K562 (cell line): ENCODE measurements around the gene NHLH1. TPM values are rescaled to one million over a fixed set of nuclear protein-coding genes. Genes with fewer than 3 reads are reported as not detected.

ENCODE experiments used
- ATAC-seq: fragments of 200-7000 bp; cut with Tn5 transposase; 3 replicates; pipeline ENCODE4 v1.9.1; 2020; ENCODE audit warnings: moderate library complexity
- Bru-seq: library from RNA; stranded (reverse); fragments of 400-500 nt; gene quantifications from one replicate; lab custom pipeline; 2021; lab: Mats Ljungman, UMichigan
- BruChase-seq, 2 experiments: library from RNA; stranded (reverse); fragments of 400-500 nt; gene quantifications; one replicate each; lab custom pipeline; 2021; lab: Mats Ljungman, UMichigan
- BruUV-seq: library from RNA; stranded (reverse); fragments of 400-500 nt; replicated peaks from 2 replicates; lab custom pipeline; 2021; lab: Mats Ljungman, UMichigan
- CTCF ChIA-PET: fragments of 300-600 bp; formaldehyde crosslinking; extraction: SDS; loops from one replicate; lab custom pipeline; 2021; ENCODE audit warnings: low intra/inter-chr PET ratio; lab: Yijun Ruan, JAX
- POLR2A ChIA-PET: fragments of 300-600, 350-650 bp; sonication (Branson Sonifier 250); formaldehyde crosslinking; extraction: SDS; loops from one replicate; lab custom pipeline; 2021; ENCODE audit warnings: antibody characterized with exemption, inconsistent platforms; lab: Yijun Ruan, JAX
- DNase-seq, 4 experiments: peaks; one replicate each; pipeline versions ENCODE4 v3.0.0 to v3.0.0-alpha.2; 2011 to 2018; ENCODE audit warnings: low spot score in 3 of 4, mixed read lengths in 3 of 4; ENCODE audit errors: extremely low read depth in 1 of 4
- FAIRE-seq: peaks from 2 replicates; lab custom pipeline; 2011; peaks lifted over from hg19 to GRCh38; lab: Jason Lieb, UNC
- H2AFZ ChIP-seq: 2 replicates; pipeline ENCODE4 v1.6.0; 2011; ENCODE audit warnings: low read depth, low read length, control low read depth, inconsistent platforms
- H3K27ac ChIP-seq: fragments of 200-600 bp; 3 replicates; pipeline ENCODE4 v1.8.0; 2011; ENCODE audit warnings: low read depth, mild to moderate bottlenecking, control low read depth, inconsistent platforms, low read length, moderate library complexity, mixed read lengths; ENCODE audit errors: extremely low read depth
- H3K27me3 ChIP-seq, 2 experiments: fragments of 300-600 bp in 1 of 2; 2 replicates in 1 of 2; 3 replicates in 1 of 2; pipeline versions ENCODE4 v1.6.0 to v1.8.0; 2011; ENCODE audit warnings: inconsistent platforms in 2 of 2, low read length in 2 of 2, mild to moderate bottlenecking in 1 of 2, mixed read lengths in 1 of 2, moderate library complexity in 1 of 2; ENCODE audit not compliant: control insufficient read depth in 2 of 2, insufficient read depth in 2 of 2
- H3K36me3 ChIP-seq: fragments of 300-600 bp; 3 replicates; pipeline ENCODE4 v1.8.0; 2011; ENCODE audit warnings: mild to moderate bottlenecking, low read length, inconsistent platforms; ENCODE audit not compliant: control insufficient read depth, insufficient read depth
- H3K4me1 ChIP-seq, 2 experiments: fragments of 200-600 bp in 1 of 2; replicated peaks in 1 of 2; 2 replicates in 1 of 2; 3 replicates in 1 of 2; pipeline versions ENCODE4 v1.5.1 to v1.8.0; 2011; ENCODE audit warnings: inconsistent platforms in 2 of 2, low read length in 2 of 2, mild to moderate bottlenecking in 1 of 2, mixed read lengths in 1 of 2, moderate library complexity in 1 of 2; ENCODE audit not compliant: control insufficient read depth in 2 of 2, insufficient read depth in 2 of 2
- H3K4me2 ChIP-seq: 2 replicates; pipeline ENCODE4 v1.6.1; 2011; ENCODE audit warnings: low read length, control low read depth, inconsistent platforms, mixed read lengths; ENCODE audit not compliant: insufficient read depth
- H3K4me3 ChIP-seq: fragments of 200-600 bp; sonication (generic), shearing (Covaris generic); 2 replicates; pipeline ENCODE4 v1.5.1; 2016; ENCODE audit warnings: control low read depth, inconsistent platforms
- H3K79me2 ChIP-seq: fragments of 200-600 bp; 3 replicates; pipeline ENCODE4 v1.8.0; 2011; ENCODE audit warnings: low read length, inconsistent platforms; ENCODE audit not compliant: control insufficient read depth, insufficient read depth
- H3K9ac ChIP-seq, 2 experiments: 2 replicates each; pipeline versions ENCODE4 v1.6.0 to v1.6.1; 2011; ENCODE audit warnings: low read depth in 2 of 2, low read length in 2 of 2, control low read depth in 1 of 2, inconsistent platforms in 1 of 2, mild to moderate bottlenecking in 1 of 2, mixed read lengths in 1 of 2; ENCODE audit not compliant: insufficient read depth in 1 of 2
- H3K9me1 ChIP-seq: one replicate; pipeline ENCODE4 v1.6.0; 2011; ENCODE audit warnings: inconsistent platforms, mild to moderate bottlenecking, low read length, moderate library complexity; ENCODE audit not compliant: control insufficient read depth, insufficient read depth
- H3K9me3 ChIP-seq: replicated peaks from 2 replicates; pipeline ENCODE4 v1.5.1; 2011; ENCODE audit warnings: low read depth, low read length, inconsistent platforms; ENCODE audit not compliant: control insufficient read depth, insufficient read depth
- H4K20me1 ChIP-seq: replicated peaks from 2 replicates; pipeline ENCODE4 v1.6.1; 2011; ENCODE audit warnings: low read length, inconsistent platforms, mixed read lengths; ENCODE audit not compliant: control insufficient read depth, insufficient read depth
- CHCHD3 ChIP-seq: fragments of 250-450 bp; sonication (Bioruptor Pico); IDR thresholded peaks from 2 replicates; pipeline ENCODE4 v2.1.2; 2022; ENCODE audit warnings: mild to moderate bottlenecking
- HMG20B ChIP-seq: fragments of 250-450 bp; sonication (Bioruptor Pico); IDR thresholded peaks from 2 replicates; pipeline ENCODE4 v1.5.0; 2021; ENCODE audit warnings: mild to moderate bottlenecking
- HNRNPL ChIP-seq: fragments of 200-400 bp; formaldehyde crosslinking; IDR thresholded peaks from 2 replicates; pipeline ENCODE4 v1.6.1; 2017; ENCODE audit warnings: low read depth, mild to moderate bottlenecking, low read length
- MYC ChIP-seq, 2 experiments: fragments of 250-450 bp in 1 of 2; sonication (Bioruptor Pico) in 1 of 2; IDR thresholded peaks; 2 replicates each; pipeline versions ENCODE4 v1.5.1 to v1.6.1; 2012 to 2021; ENCODE audit warnings: low read depth in 2 of 2, borderline replicate concordance in 1 of 2, improper control_type of control experiment in 1 of 2, low read length in 1 of 2, mild to moderate bottlenecking in 1 of 2, moderate library complexity in 1 of 2
- NFYB ChIP-seq: IDR thresholded peaks from 2 replicates; pipeline ENCODE4 v1.6.1; 2011; ENCODE audit warnings: mild to moderate bottlenecking, moderate library complexity; ENCODE audit not compliant: insufficient read length; ENCODE audit errors: extremely low read depth
- POLR2G ChIP-seq: fragments of 200-400 bp; formaldehyde crosslinking; IDR thresholded peaks from 2 replicates; pipeline ENCODE4 v1.6.1; 2017; ENCODE audit warnings: low read depth, mild to moderate bottlenecking, antibody characterized with exemption, low read length, moderate library complexity
- RAD51 ChIP-seq: fragments of 450-650 bp; IDR thresholded peaks from 2 replicates; pipeline ENCODE4 v1.7.1; 2016; ENCODE audit warnings: low read depth, mild to moderate bottlenecking, borderline replicate concordance
- SIX5 ChIP-seq, 2 experiments: IDR thresholded peaks; 2 replicates each; pipeline ENCODE4 v1.6.1; 2011; ENCODE audit warnings: low read length in 2 of 2, borderline replicate concordance in 1 of 2, low read depth in 1 of 2, mild to moderate bottlenecking in 1 of 2, moderate library complexity in 1 of 2; ENCODE audit not compliant: insufficient read depth in 1 of 2
- TARDBP ChIP-seq: fragments of 450-650 bp; IDR thresholded peaks from 2 replicates; pipeline ENCODE4 v1.6.1; 2016
- ZEB2 ChIP-seq: fragments of 450-650 bp; IDR thresholded peaks from 2 replicates; pipeline ENCODE4 v1.6.1; 2016
- WGBS: fragments of 100-300 bp; shearing (Covaris generic); methylation state at CpG from one replicate; pipeline ENCODE4 v1.1.6; 2016; ENCODE audit warnings: low coverage, mixed read lengths; ENCODE audit not compliant: insufficient coverage; ENCODE audit errors: missing lambda C conversion rate; 5-methylcytosine and 5-hydroxymethylcytosine counted together
- in situ Hi-C: fragments of 300-500 bp; cut with MboI; formaldehyde crosslinking; loops from 4 replicates; pipeline ENCODE4 v1.15.0; 2018; ENCODE audit warnings: inconsistent platforms, mixed read lengths
- intact Hi-C: fragments of 100-400 bp; cut with micrococcal nuclease; formaldehyde crosslinking; loops from 2 replicates; pipeline ENCODE4 v1.14.2; 2022
- long read RNA-seq, 3 experiments: library from polyadenylated mRNA in 2 of 3; library from RNA in 1 of 3; unstranded in 2 of 3; stranded (forward) in 1 of 3; transcript quantifications; one replicate each; pipeline ENCODE4 v2.0.0, GENCODE V29; 2019 to 2022
- polyA minus RNA-seq, 3 experiments: library from RNA; depleted of rRNA, polyadenylated mRNA; stranded (reverse); fragments of >200 nt; gene quantifications; 2 replicates each; pipeline ENCODE4 v1.2.3, GENCODE V29; 2011
- polyA plus RNA-seq, 8 experiments: library from polyadenylated mRNA; depleted of rRNA in 4 of 8; stranded (reverse) in 5 of 8; unstranded in 3 of 8; fragments of >200 nt; fragmentation: Nextera tagmentation in 2 of 8; fragmentation: Illumina TruSeq in 1 of 8; extraction: Ambion mirVana in 2 of 8; extraction: Trizol in 1 of 8; gene quantifications; 2 replicates each; pipeline versions ENCODE4 v1.2.1 to v1.2.3, GENCODE V29; 2011 to 2014; ENCODE audit warnings: inconsistent platforms in 1 of 8, missing spikeins in 1 of 8
- total RNA-seq, 7 experiments: library from RNA; depleted of rRNA in 6 of 7; stranded (reverse); fragments of >200 nt in 6 of 7; fragmentation: Illumina TruSeq in 2 of 7; extraction: Trizol in 2 of 7; gene quantifications; 2 replicates each; pipeline versions ENCODE4 v1.2.1 to v1.2.3, GENCODE V29; 2011 to 2021; ENCODE audit warnings: low replicate concordance in 1 of 7
- TF ChIP-seq, protein P1 (sequence below): fragments of 450-650 bp; conservative IDR thresholded peaks from 2 replicates; pipeline ENCODE4 v1.6.1; 2016; ENCODE audit warnings: missing genetic modification characterization, low read depth, mild to moderate bottlenecking, control low read depth, missing compliant biosample characterization
- TF ChIP-seq, protein P2 (sequence below): fragments of 200-800 bp; sonication (Bioruptor generic); IDR thresholded peaks from 2 replicates; pipeline ENCODE4 v1.6.1; 2017; ENCODE audit warnings: missing genetic modification characterization, missing compliant biosample characterization

The NHLH1 gene
- total RNA-seq (2011; cell fraction: chromatin; rRNA removed; ENCODE audit: low replicate concordance), result 1.5 and 2.6 TPM in 2 replicates
- 1.3 and 2.0 TPM in 2 replicates for total RNA-seq (2011; cell fraction: nucleolus; rRNA removed)
- total RNA-seq (2011; cell fraction: nucleoplasm; rRNA removed), result 2.5 and 2.9 TPM in 2 replicates
- 0.09 and 0.16 TPM in 2 replicates for total RNA-seq (2014; rRNA removed)
- 0.33 and 0.35 TPM in 2 replicates for total RNA-seq (2014; rRNA removed; fragmentation: Illumina TruSeq; extraction: Trizol)
- not detected in 2 replicates for total RNA-seq (2015; rRNA removed; fragmentation: Illumina TruSeq; extraction: Trizol)
- total RNA-seq (2021), result 0.78 and 0.84 TPM in 2 replicates
- 0.29 and 0.57 TPM in 2 replicates for polyA plus RNA-seq (2011; rRNA removed)
- 0.40 and 0.71 TPM in 2 replicates for polyA plus RNA-seq (2011; cell fraction: cytosol; rRNA removed)
- polyA plus RNA-seq (2011; cell fraction: nucleus; rRNA removed), result 1.2 and 1.4 TPM in 2 replicates
- 0.31 and 1.6 TPM in 2 replicates for polyA plus RNA-seq (2012)
- 0.88 and 1.0 TPM in 2 replicates for polyA plus RNA-seq (2014; fragmentation: Illumina TruSeq; extraction: Trizol)
- under 1 TPM; 0.20 to 0.37 TPM for polyA plus RNA-seq (2014; fragmentation: Nextera tagmentation; extraction: Ambion mirVana)
- polyA plus RNA-seq (2014; rRNA removed), result 1.3 and 1.4 TPM in 2 replicates
- 0.21 and 0.25 TPM in 2 replicates for polyA minus RNA-seq (2011; rRNA and poly(A)+ RNA removed)
- polyA minus RNA-seq (2011; cell fraction: cytosol; rRNA and poly(A)+ RNA removed), result 0.46 TPM in 1 of 2 replicates, not detected in the other
- 0.40 and 0.78 TPM in 2 replicates for polyA minus RNA-seq (2011; cell fraction: nucleus; rRNA and poly(A)+ RNA removed)
- Bru-seq, nascent RNA, result percentile 47 among the genes with signal in this experiment
- BruChase-seq, experiment 1, labeled RNA remaining after a 2-hour chase, result percentile 51 among the genes with signal in this experiment
- BruChase-seq, experiment 2, labeled RNA remaining after a 6-hour chase, result percentile 59 among the genes with signal in this experiment
- long read RNA-seq, experiment 1, result 0 reads
- long read RNA-seq, experiment 2, partial matches to known transcripts, result 2 of 2 reads
- long read RNA-seq, experiment 2, other reads (novel, unspliced or antisense), result 0 of 2 reads
- long read RNA-seq, experiment 3, partial matches to known transcripts, result 0 of 1 reads
- long read RNA-seq, experiment 3, other reads (novel, unspliced or antisense), result 0 of 1 reads

DNA sequence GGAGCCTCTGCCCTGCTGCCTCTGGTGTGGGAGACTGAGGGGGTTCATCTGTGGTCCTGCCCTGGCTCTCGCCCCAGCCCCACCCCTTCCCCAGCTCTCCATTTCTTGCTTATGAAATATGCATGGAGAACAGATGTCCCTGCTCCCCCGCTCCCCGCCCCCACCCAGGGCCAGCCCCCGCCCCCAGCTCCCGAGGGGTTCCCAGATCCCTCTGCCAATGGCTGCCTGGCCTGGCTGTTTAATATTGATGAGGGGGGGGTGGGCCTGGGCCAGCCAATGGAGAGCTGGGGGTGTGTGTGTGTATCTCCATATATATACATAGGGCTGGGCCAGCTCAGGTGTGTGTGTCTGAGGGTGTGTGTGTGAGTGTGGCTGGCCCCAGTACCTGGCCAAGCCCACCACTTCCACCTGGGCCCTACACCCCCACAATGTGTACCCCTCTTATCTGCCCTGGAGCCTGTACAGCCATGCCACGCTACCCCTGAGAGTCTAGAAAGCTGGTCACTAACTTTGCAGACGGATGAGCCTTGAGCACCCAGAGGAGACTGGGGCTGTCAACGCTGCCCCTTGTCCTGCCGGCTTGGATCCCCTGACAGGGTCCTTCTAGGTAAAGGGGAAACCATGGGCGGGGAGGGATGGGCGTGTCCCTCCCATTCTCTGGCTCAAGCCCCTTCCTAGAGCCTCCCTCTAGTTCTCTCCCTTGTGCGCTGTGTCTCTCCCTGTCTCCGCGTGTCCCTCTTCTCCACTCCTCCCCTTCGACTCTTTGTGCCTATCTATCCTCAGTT, at the start of gene NHLH1:
TSS of gene NHLH1 (plus strand) at position 341 of the 785 bp plus-strand sequence. CDS start 3,661 bp downstream, outside the sequence.
- no TSS peak for BruUV-seq
- Histone ChIP-seq H2AFZ (peak within 1 kb of the TSS; percentile 37), H4K20me1 (no peaks in the 10 kb centered on the region; the same call in 1 of the 2 replicates), H3K79me2 (no peaks in the 10 kb centered on the region), H3K9me3 (no peaks in the 10 kb centered on the region), H3K27me3 (no peaks in the 10 kb centered on the region), H3K9ac (peak within 1 kb of the TSS; percentile 16 to 80; a peak in 3 of 4 replicates), H3K4me3 (peak within 1 kb of the TSS; percentile 21; the same call in 1 of the 2 replicates), H3K36me3 (no peaks in the 10 kb centered on the region), H3K9me1 (no peaks in the 10 kb centered on the region), H3K27ac (peak within 1 kb of the TSS; percentile 44; the same call in 2 of the 3 replicates), H3K4me2 (peak within 1 kb of the TSS; percentile 69), H3K4me1 (peaks cover 34 to 46% of the 10 kb centered on the region in 2 experiments)
- WGBS, result 24% methylated on average over 14 of the region's 15 CpGs
- in situ Hi-C loops (no loop called here), intact Hi-C loops (no loop called here)
- no peak for FAIRE-seq
- ChIA-PET CTCF (no interaction called here), POLR2A (interaction anchor here (0.6 to 5.8 kb wide), 8 partner anchors 8 to 82 kb away, joined by 3 to 27 read pairs (median 6); partner anchors contain the start of gene PEX19)
- peak; percentile 69 to 88 (median 87) for DNase-seq
- ATAC-seq, result peak; percentile 80
- TF ChIP-seq HNRNPL, result no peak
- no peak for TF ChIP-seq SIX5 (IDR thresholded peaks at IDR 0.05; ENCODE audit: borderline replicate concordance in 1 of 2, insufficient read depth in 1 of 2, low read depth in 1 of 2, low read length in 2 of 2)
- TF ChIP-seq NFYB, result peak; percentile 34
- TF ChIP-seq, protein P1, sequence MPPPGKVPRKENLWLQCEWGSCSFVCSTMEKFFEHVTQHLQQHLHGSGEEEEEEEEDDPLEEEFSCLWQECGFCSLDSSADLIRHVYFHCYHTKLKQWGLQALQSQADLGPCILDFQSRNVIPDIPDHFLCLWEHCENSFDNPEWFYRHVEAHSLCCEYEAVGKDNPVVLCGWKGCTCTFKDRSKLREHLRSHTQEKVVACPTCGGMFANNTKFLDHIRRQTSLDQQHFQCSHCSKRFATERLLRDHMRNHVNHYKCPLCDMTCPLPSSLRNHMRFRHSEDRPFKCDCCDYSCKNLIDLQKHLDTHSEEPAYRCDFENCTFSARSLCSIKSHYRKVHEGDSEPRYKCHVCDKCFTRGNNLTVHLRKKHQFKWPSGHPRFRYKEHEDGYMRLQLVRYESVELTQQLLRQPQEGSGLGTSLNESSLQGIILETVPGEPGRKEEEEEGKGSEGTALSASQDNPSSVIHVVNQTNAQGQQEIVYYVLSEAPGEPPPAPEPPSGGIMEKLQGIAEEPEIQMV (tag), result no peak
- TF ChIP-seq RAD51, result no peak
- TF ChIP-seq, protein P2, sequence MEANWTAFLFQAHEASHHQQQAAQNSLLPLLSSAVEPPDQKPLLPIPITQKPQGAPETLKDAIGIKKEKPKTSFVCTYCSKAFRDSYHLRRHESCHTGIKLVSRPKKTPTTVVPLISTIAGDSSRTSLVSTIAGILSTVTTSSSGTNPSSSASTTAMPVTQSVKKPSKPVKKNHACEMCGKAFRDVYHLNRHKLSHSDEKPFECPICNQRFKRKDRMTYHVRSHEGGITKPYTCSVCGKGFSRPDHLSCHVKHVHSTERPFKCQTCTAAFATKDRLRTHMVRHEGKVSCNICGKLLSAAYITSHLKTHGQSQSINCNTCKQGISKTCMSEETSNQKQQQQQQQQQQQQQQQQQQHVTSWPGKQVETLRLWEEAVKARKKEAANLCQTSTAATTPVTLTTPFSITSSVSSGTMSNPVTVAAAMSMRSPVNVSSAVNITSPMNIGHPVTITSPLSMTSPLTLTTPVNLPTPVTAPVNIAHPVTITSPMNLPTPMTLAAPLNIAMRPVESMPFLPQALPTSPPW (CRISPR knock-in tag), result peak; percentile 76
- peak; percentile 67; the same call in 1 of the 2 replicates for TF ChIP-seq ZEB2
- TF ChIP-seq POLR2G, result peak; percentile 74
- no peak for TF ChIP-seq MYC (IDR thresholded peaks at IDR 0.05; ENCODE audit: low read depth, low read length)
- TF ChIP-seq MYC (CRISPR knock-in tag; IDR thresholded peaks at IDR 0.05; ENCODE audit: borderline replicate concordance, low read depth), result no peak
- TF ChIP-seq TARDBP, result 0 out of 2 replicates have a peak, but pooled peaks have one; percentile 19
- TF ChIP-seq CHCHD3 (CRISPR knock-in tag), result no peak
- no peak for TF ChIP-seq HMG20B (CRISPR knock-in tag)
